HepG2 (cell line): ENCODE data around the gene PPP1R18.

Experiments used
- MEF2D ChIP-seq: sonication (generic); formaldehyde crosslinking; IDR thresholded peaks from 2 replicates; pipeline ENCODE4 v1.5.1; 2020; ENCODE audit warnings: mild to moderate bottlenecking, missing genetic modification reagents
- NFIC ChIP-seq: IDR thresholded peaks from 2 replicates; pipeline ENCODE4 v1.6.1; 2012; ENCODE audit warnings: mild to moderate bottlenecking, low read length, inconsistent platforms
- NR3C1 ChIP-seq: sonication (generic); formaldehyde crosslinking; IDR thresholded peaks from 2 replicates; pipeline ENCODE4 v1.4.0; 2020; ENCODE audit warnings: missing genetic modification reagents
- POLR2AphosphoS5 ChIP-seq: IDR thresholded peaks from 2 replicates; pipeline ENCODE4 v1.6.1; 2012; ENCODE audit warnings: low read depth, low read length
- RFX5 ChIP-seq: IDR thresholded peaks from 2 replicates; pipeline ENCODE4 v1.6.1; 2011; ENCODE audit warnings: low read depth, low read length, improper control_type of control experiment
- SRF ChIP-seq: IDR thresholded peaks from 2 replicates; pipeline ENCODE4 v1.6.1; 2011; ENCODE audit warnings: mild to moderate bottlenecking, low read depth, low read length, moderate library complexity
- SUZ12 ChIP-seq: fragments of 150-350 bp; IDR thresholded peaks from 2 replicates; pipeline ENCODE4 v1.6.1; 2014; ENCODE audit warnings: low read depth, low read length
- TARDBP ChIP-seq: sonication (generic); formaldehyde crosslinking; IDR thresholded peaks from 2 replicates; pipeline ENCODE4 v1.8.0; 2022; ENCODE audit warnings: mild to moderate bottlenecking, missing genetic modification reagents
- TBX3 ChIP-seq: fragments of 450-650 bp; IDR thresholded peaks from 2 replicates; pipeline ENCODE4 v1.6.1; 2017; ENCODE audit warnings: antibody characterized with exemption, mild to moderate bottlenecking, inconsistent platforms, borderline replicate concordance
- TCF7 ChIP-seq: sonication (generic); IDR thresholded peaks from 2 replicates; pipeline ENCODE4 v1.6.1; 2016; ENCODE audit warnings: antibody characterized with exemption, low read depth
- ZSCAN20 ChIP-seq: sonication (generic); formaldehyde crosslinking; IDR thresholded peaks from 2 replicates; pipeline ENCODE4 v1.4.0; 2020; ENCODE audit warnings: missing genetic modification reagents, mild to moderate bottlenecking, borderline replicate concordance
- ZSCAN30 ChIP-seq: sonication (generic); formaldehyde crosslinking; IDR thresholded peaks from 2 replicates; pipeline ENCODE4 v1.5.0; 2020; ENCODE audit warnings: mild to moderate bottlenecking, missing genetic modification reagents
- TF ChIP-seq, protein P1 (sequence below): sonication (generic); formaldehyde crosslinking; IDR thresholded peaks from 2 replicates; pipeline ENCODE4 v1.8.1; 2023; ENCODE audit warnings: missing genetic modification reagents, inconsistent platforms, borderline replicate concordance

DNA sequence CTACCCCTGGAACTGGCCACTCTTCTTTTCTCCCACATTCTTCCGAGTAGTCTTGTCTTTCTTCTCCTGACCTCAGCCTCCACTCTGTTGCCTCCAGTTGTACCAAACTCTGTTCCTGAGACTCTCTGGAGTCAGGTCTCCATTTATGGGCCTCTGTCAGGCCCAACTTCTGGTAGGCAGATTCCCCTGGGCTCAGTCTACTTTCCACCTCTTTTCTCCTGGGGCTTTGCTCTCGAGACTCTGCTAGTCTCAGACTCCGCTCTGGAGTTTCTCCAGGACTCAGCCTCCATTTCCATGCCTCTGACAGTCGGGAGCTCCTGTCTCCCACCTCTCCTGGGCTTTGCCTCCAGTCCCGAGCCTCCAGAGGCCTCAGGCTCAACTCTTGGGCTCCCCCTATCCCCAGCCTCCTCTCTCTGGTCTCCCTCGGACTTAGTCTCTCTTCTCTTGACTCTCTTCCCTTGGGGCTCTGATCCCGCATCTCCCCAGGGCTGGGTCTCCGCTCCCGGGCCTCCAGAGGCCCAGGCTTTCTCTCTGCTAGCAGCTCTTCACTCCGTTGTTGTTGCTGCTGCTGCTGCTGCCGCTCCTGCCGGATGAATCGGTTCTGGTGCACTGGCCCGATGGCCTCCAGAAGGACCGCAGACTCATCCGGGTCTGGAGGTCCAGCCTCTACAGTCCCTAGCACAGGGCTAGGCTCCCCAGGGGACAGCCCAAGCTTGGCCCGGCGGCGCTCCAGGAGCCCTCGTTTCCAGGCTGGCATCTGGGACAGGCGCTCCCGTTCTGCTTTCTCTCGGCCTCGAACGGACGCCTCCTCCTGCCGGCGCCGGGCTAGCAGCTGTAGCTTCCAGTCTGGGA is 1.1 kb downstream of the PPP1R18 start:
- TF ChIP-seq NR3C1 (CRISPR knock-in tag) (no peak), SUZ12 (no peak), RFX5 (no peak), ZSCAN30 (CRISPR knock-in tag) (no peak), NFIC (no peak), MEF2D (CRISPR knock-in tag) (no peak), POLR2AphosphoS5 (no peak), ZSCAN20 (CRISPR knock-in tag) (no peak), TBX3 (no peak), TCF7 (no peak), SRF (no peak), TARDBP (CRISPR knock-in tag) (no peak)
- TF ChIP-seq, protein P1, sequence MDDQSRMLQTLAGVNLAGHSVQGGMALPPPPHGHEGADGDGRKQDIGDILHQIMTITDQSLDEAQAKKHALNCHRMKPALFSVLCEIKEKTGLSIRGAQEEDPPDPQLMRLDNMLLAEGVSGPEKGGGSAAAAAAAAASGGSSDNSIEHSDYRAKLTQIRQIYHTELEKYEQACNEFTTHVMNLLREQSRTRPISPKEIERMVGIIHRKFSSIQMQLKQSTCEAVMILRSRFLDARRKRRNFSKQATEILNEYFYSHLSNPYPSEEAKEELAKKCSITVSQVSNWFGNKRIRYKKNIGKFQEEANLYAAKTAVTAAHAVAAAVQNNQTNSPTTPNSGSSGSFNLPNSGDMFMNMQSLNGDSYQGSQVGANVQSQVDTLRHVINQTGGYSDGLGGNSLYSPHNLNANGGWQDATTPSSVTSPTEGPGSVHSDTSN, result no peak
